K562 (cell line): Measurements from ENCODE around the gene BTG2. TPM values are rescaled to one million over a fixed set of nuclear protein-coding genes. Genes with fewer than 3 reads are reported as not detected.

Experiments
- BHLHE40 ChIP-seq: IDR thresholded peaks from 2 replicates; pipeline ENCODE4 v1.6.1; 2011; ENCODE audit warnings: low read length, improper control_type of control experiment
- GTF2F1 ChIP-seq: IDR thresholded peaks from 2 replicates; pipeline ENCODE4 v1.6.1; 2011; ENCODE audit warnings: low read depth, low read length, improper control_type of control experiment
- HCFC1 ChIP-seq: IDR thresholded peaks from 2 replicates; pipeline ENCODE4 v1.6.1; 2012; ENCODE audit warnings: low read depth, low read length, improper control_type of control experiment
- KAT8 ChIP-seq: fragments of 450-650 bp; IDR thresholded peaks from 2 replicates; pipeline ENCODE4 v1.6.1; 2016; ENCODE audit warnings: low read depth, mild to moderate bottlenecking
- LCOR ChIP-seq: sonication (generic); formaldehyde crosslinking; IDR thresholded peaks from 2 replicates; pipeline ENCODE4 v1.8.0; 2022; ENCODE audit warnings: mild to moderate bottlenecking, missing genetic modification reagents
- PCBP1 ChIP-seq: fragments of 200-400 bp; formaldehyde crosslinking; IDR thresholded peaks from 2 replicates; pipeline ENCODE4 v1.6.1; 2018; ENCODE audit warnings: mild to moderate bottlenecking, low read depth, low read length; ENCODE audit not compliant: poor library complexity, severe bottlenecking
- POLR2H ChIP-seq: IDR thresholded peaks from 2 replicates; pipeline ENCODE4 v1.6.1; 2016; ENCODE audit warnings: missing genetic modification characterization, low read depth, mild to moderate bottlenecking, control low read depth, missing compliant biosample characterization, moderate library complexity
- RAD21 ChIP-seq, 2 experiments: fragments of 250-450 bp in 1 of 2; fragments of 450-650 bp in 1 of 2; sonication (Bioruptor Pico) in 1 of 2; formaldehyde crosslinking in 1 of 2; IDR thresholded peaks in 1 of 2; conservative IDR thresholded peaks in 1 of 2; 2 replicates each; pipeline versions ENCODE4 v1.4.0 to v1.8.0; 2020 to 2022; ENCODE audit warnings: mild to moderate bottlenecking in 2 of 2, moderate library complexity in 1 of 2
- ZNF121 ChIP-seq: sonication (generic); formaldehyde crosslinking; conservative IDR thresholded peaks from 2 replicates; pipeline ENCODE4 v1.8.0; 2022; ENCODE audit warnings: missing genetic modification reagents
- ZNF212 ChIP-seq: fragments of 450-650 bp; formaldehyde crosslinking; IDR thresholded peaks from 2 replicates; pipeline ENCODE4 v1.4.0; 2020; ENCODE audit warnings: mild to moderate bottlenecking
- ZNF3 ChIP-seq: fragments of 250-450 bp; sonication (Bioruptor Pico); IDR thresholded peaks from 2 replicates; pipeline ENCODE4 v1.5.0; 2021; ENCODE audit warnings: mild to moderate bottlenecking, moderate library complexity
- ZNF507 ChIP-seq: conservative IDR thresholded peaks from 2 replicates; pipeline ENCODE4 v1.6.1; 2017; ENCODE audit warnings: missing genetic modification characterization, missing compliant biosample characterization
- polyA plus RNA-seq, 8 experiments: library from polyadenylated mRNA; depleted of rRNA in 4 of 8; stranded (reverse) in 5 of 8; unstranded in 3 of 8; fragments of >200 nt; fragmentation: Nextera tagmentation in 2 of 8; fragmentation: Illumina TruSeq in 1 of 8; extraction: Ambion mirVana in 2 of 8; extraction: Trizol in 1 of 8; gene quantifications; 2 replicates each; pipeline versions ENCODE4 v1.2.1 to v1.2.3, GENCODE V29; 2011 to 2014; ENCODE audit warnings: inconsistent platforms in 1 of 8, missing spikeins in 1 of 8
- total RNA-seq, 7 experiments: library from RNA; depleted of rRNA in 6 of 7; stranded (reverse); fragments of >200 nt in 6 of 7; fragmentation: Illumina TruSeq in 2 of 7; extraction: Trizol in 2 of 7; gene quantifications; 2 replicates each; pipeline versions ENCODE4 v1.2.1 to v1.2.3, GENCODE V29; 2011 to 2021; ENCODE audit warnings: low replicate concordance in 1 of 7
- TF ChIP-seq, protein P1 (sequence below), 3 experiments: IDR thresholded peaks in 2 of 3; conservative IDR thresholded peaks in 1 of 3; 2 replicates each; pipeline ENCODE4 v1.5.1; 2011 to 2012; ENCODE audit warnings: low read length in 3 of 3, mild to moderate bottlenecking in 3 of 3, control low read depth in 2 of 3, improper control_type of control experiment in 1 of 3, inconsistent platforms in 1 of 3, low read depth in 1 of 3, mixed read lengths in 1 of 3, moderate library complexity in 1 of 3; ENCODE audit not compliant: insufficient read depth in 2 of 3
- TF ChIP-seq, protein P2 (sequence below): fragments of 200-600 bp; sonication (generic); IDR thresholded peaks from one replicate; pipeline ENCODE4 v1.6.1; 2012; ENCODE audit warnings: mild to moderate bottlenecking, low read depth, low read length, inconsistent platforms

BTG2 gene
- total and polyA plus RNA-seq, 9 of the 15 experiments (the other 6 are each of a cell fraction or from before 2014, with no cell fraction given), result 2.3 to 41.9 (median 8.7) TPM

- TF ChIP-seq ZNF507 (tag) (no peak), LCOR (no peak), ZNF3 (CRISPR knock-in tag) (no peak), ZNF212 (no peak), RAD21 (CRISPR knock-in tag; conservative IDR thresholded peaks at IDR 0.05 in 1 of 2, IDR thresholded peaks at IDR 0.05 in 1 of 2) (peak in 1 of 2 experiments; percentile 51; a peak in 2 of 4 replicates), HCFC1 (no peak), PCBP1 (no peak), GTF2F1 (no peak), KAT8 (no peak), ZNF121 (CRISPR knock-in tag) (no peak), POLR2H (tag) (no peak), BHLHE40 (no peak)
- TF ChIP-seq, protein P1, sequence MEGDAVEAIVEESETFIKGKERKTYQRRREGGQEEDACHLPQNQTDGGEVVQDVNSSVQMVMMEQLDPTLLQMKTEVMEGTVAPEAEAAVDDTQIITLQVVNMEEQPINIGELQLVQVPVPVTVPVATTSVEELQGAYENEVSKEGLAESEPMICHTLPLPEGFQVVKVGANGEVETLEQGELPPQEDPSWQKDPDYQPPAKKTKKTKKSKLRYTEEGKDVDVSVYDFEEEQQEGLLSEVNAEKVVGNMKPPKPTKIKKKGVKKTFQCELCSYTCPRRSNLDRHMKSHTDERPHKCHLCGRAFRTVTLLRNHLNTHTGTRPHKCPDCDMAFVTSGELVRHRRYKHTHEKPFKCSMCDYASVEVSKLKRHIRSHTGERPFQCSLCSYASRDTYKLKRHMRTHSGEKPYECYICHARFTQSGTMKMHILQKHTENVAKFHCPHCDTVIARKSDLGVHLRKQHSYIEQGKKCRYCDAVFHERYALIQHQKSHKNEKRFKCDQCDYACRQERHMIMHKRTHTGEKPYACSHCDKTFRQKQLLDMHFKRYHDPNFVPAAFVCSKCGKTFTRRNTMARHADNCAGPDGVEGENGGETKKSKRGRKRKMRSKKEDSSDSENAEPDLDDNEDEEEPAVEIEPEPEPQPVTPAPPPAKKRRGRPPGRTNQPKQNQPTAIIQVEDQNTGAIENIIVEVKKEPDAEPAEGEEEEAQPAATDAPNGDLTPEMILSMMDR (IDR thresholded peaks at IDR 0.05 in 2 of 3, conservative IDR thresholded peaks at IDR 0.05 in 1 of 3; ENCODE audit: insufficient read depth in 2 of 3, low read depth in 1 of 3, low read length in 3 of 3), result peak; percentile 31 to 39 (median 32); a peak in 5 of 6 replicates
- TF ChIP-seq, protein P2, sequence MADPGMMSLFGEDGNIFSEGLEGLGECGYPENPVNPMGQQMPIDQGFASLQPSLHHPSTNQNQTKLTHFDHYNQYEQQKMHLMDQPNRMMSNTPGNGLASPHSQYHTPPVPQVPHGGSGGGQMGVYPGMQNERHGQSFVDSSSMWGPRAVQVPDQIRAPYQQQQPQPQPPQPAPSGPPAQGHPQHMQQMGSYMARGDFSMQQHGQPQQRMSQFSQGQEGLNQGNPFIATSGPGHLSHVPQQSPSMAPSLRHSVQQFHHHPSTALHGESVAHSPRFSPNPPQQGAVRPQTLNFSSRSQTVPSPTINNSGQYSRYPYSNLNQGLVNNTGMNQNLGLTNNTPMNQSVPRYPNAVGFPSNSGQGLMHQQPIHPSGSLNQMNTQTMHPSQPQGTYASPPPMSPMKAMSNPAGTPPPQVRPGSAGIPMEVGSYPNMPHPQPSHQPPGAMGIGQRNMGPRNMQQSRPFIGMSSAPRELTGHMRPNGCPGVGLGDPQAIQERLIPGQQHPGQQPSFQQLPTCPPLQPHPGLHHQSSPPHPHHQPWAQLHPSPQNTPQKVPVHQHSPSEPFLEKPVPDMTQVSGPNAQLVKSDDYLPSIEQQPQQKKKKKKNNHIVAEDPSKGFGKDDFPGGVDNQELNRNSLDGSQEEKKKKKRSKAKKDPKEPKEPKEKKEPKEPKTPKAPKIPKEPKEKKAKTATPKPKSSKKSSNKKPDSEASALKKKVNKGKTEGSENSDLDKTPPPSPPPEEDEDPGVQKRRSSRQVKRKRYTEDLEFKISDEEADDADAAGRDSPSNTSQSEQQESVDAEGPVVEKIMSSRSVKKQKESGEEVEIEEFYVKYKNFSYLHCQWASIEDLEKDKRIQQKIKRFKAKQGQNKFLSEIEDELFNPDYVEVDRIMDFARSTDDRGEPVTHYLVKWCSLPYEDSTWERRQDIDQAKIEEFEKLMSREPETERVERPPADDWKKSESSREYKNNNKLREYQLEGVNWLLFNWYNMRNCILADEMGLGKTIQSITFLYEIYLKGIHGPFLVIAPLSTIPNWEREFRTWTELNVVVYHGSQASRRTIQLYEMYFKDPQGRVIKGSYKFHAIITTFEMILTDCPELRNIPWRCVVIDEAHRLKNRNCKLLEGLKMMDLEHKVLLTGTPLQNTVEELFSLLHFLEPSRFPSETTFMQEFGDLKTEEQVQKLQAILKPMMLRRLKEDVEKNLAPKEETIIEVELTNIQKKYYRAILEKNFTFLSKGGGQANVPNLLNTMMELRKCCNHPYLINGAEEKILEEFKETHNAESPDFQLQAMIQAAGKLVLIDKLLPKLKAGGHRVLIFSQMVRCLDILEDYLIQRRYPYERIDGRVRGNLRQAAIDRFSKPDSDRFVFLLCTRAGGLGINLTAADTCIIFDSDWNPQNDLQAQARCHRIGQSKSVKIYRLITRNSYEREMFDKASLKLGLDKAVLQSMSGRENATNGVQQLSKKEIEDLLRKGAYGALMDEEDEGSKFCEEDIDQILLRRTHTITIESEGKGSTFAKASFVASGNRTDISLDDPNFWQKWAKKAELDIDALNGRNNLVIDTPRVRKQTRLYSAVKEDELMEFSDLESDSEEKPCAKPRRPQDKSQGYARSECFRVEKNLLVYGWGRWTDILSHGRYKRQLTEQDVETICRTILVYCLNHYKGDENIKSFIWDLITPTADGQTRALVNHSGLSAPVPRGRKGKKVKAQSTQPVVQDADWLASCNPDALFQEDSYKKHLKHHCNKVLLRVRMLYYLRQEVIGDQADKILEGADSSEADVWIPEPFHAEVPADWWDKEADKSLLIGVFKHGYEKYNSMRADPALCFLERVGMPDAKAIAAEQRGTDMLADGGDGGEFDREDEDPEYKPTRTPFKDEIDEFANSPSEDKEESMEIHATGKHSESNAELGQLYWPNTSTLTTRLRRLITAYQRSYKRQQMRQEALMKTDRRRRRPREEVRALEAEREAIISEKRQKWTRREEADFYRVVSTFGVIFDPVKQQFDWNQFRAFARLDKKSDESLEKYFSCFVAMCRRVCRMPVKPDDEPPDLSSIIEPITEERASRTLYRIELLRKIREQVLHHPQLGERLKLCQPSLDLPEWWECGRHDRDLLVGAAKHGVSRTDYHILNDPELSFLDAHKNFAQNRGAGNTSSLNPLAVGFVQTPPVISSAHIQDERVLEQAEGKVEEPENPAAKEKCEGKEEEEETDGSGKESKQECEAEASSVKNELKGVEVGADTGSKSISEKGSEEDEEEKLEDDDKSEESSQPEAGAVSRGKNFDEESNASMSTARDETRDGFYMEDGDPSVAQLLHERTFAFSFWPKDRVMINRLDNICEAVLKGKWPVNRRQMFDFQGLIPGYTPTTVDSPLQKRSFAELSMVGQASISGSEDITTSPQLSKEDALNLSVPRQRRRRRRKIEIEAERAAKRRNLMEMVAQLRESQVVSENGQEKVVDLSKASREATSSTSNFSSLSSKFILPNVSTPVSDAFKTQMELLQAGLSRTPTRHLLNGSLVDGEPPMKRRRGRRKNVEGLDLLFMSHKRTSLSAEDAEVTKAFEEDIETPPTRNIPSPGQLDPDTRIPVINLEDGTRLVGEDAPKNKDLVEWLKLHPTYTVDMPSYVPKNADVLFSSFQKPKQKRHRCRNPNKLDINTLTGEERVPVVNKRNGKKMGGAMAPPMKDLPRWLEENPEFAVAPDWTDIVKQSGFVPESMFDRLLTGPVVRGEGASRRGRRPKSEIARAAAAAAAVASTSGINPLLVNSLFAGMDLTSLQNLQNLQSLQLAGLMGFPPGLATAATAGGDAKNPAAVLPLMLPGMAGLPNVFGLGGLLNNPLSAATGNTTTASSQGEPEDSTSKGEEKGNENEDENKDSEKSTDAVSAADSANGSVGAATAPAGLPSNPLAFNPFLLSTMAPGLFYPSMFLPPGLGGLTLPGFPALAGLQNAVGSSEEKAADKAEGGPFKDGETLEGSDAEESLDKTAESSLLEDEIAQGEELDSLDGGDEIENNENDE, result no peak
Observed at GRCh38 chr1:203346060-203346768, 40.9 kb downstream of the BTG2 start (continued).
